GM10248 (cell line): ENCODE data around the gene XRCC5.

Experiments used
- CTCF ChIA-PET: fragments of 300-600 bp; sonication (Branson Sonifier 250); formaldehyde crosslinking; extraction: SDS; loops from one replicate; lab custom pipeline; 2021; ENCODE audit warnings: antibody characterized with exemption; lab: Yijun Ruan, JAX
- POLR2A ChIA-PET: fragments of 350-650 bp; sonication (Branson Sonifier 250); formaldehyde crosslinking; extraction: SDS; loops from one replicate; lab custom pipeline; 2020; ENCODE audit warnings: antibody characterized with exemption; lab: Yijun Ruan, JAX
- DNase-seq: peaks from one replicate; pipeline ENCODE4 v3.0.0; 2012; ENCODE audit errors: extremely low spot score
- TF ChIP-seq, protein P1 (sequence below): IDR thresholded peaks from 2 replicates; pipeline ENCODE4 v1.5.1; 2012; ENCODE audit warnings: mild to moderate bottlenecking, low read depth; ENCODE audit errors: extremely low read depth, missing control alignments, control extremely low read depth

XRCC5 gene

DNA sequence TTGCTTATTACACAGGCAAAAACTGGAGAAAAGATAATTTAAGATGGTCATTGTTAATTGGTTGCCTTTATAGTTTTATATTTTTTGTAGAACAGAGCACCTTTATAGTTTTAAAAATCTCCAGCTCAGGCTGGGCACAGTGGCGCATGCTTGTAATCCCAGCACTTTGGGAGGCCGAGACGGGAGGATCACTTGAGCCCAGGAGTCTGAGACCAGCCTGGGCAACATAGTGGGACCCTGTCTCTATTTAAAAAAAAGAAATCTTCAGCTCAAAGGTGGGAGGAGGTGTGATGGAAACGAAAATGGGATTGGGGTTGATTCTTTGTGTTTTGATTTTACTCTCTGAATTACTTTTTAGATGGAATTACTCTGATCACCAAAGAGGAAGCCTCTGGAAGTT, 85.4 kb downstream of the XRCC5 start:
- POLR2A ChIA-PET, result no interaction called here
- TF ChIP-seq, protein P1, sequence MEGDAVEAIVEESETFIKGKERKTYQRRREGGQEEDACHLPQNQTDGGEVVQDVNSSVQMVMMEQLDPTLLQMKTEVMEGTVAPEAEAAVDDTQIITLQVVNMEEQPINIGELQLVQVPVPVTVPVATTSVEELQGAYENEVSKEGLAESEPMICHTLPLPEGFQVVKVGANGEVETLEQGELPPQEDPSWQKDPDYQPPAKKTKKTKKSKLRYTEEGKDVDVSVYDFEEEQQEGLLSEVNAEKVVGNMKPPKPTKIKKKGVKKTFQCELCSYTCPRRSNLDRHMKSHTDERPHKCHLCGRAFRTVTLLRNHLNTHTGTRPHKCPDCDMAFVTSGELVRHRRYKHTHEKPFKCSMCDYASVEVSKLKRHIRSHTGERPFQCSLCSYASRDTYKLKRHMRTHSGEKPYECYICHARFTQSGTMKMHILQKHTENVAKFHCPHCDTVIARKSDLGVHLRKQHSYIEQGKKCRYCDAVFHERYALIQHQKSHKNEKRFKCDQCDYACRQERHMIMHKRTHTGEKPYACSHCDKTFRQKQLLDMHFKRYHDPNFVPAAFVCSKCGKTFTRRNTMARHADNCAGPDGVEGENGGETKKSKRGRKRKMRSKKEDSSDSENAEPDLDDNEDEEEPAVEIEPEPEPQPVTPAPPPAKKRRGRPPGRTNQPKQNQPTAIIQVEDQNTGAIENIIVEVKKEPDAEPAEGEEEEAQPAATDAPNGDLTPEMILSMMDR, result no peak

DNA sequence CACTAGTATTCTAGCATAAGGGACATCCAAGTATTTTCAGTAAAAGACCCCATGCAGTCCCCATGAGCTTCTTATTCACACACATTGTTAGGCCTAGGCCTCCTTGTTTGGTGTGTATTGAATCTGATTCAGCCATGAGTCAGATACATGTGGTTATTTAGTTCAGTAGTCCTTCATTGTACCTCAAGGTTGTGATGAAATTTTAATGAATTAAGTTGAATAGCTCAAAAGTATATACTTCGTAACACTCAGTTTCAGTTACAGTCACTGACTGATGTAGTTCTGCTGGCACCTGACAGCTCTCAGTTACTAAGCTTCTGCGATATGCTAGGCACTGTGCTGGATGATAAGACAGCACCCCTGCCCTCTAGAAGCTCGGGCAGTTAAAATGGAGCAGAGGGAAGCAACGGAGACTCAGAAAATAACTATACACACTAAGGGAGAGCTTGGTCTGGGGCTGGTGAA, 86.4 kb downstream of the XRCC5 start:
- TF ChIP-seq, protein P1, result no peak
- no peak for DNase-seq
- ChIA-PET CTCF (interaction anchor here (0.9 to 1.5 kb wide), 5 partner anchors 8 to 209 kb away, joined by 3 to 4 read pairs (median 3); no protein-coding TSS in a partner anchor), POLR2A (no interaction called here)

More for the DNA sequence above, 85.4 kb downstream of the XRCC5 start:
- DNase-seq, result no peak
- CTCF ChIA-PET, result interaction anchor here (1.2 to 1.5 kb wide), 4 partner anchors 10 to 111 kb away, joined by 3 to 6 read pairs (median 3); no protein-coding TSS in a partner anchor

DNA sequence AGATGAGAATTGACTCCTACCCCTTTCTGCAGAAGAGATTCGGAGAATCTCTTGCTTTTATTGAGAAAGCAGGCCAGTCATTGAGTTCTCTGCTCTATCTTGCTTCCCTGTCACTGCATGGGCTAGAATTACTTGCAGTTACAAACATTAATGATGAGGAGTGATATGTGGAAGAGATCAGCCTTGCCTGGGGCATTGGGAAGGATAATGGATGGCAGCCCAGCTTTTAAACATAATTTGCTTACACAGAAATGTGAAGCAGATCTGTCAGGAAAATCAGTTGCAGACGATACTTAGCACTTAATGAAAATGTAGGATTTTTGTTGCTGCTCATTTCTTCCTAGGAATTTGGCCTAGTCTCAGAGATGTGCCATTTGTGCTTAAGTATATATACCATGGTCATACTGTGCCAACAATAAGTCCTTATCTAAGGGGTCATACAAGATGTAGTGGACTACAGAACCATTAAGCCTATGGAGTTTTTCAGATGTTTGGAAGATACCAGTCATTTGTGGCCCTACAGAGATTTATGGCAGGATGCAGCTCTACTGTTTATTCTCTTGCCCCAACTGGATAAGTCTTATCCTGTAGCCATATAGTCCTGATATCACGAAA, 92.7 kb downstream of the XRCC5 start:
- TF ChIP-seq, protein P1, result no peak
- ChIA-PET POLR2A (no interaction called here), CTCF (interaction anchor here (0.7 to 1.1 kb wide), 2 partner anchors 13 to 21 kb away, joined by 3 read pairs; no protein-coding TSS in a partner anchor)
- no peak for DNase-seq

DNA sequence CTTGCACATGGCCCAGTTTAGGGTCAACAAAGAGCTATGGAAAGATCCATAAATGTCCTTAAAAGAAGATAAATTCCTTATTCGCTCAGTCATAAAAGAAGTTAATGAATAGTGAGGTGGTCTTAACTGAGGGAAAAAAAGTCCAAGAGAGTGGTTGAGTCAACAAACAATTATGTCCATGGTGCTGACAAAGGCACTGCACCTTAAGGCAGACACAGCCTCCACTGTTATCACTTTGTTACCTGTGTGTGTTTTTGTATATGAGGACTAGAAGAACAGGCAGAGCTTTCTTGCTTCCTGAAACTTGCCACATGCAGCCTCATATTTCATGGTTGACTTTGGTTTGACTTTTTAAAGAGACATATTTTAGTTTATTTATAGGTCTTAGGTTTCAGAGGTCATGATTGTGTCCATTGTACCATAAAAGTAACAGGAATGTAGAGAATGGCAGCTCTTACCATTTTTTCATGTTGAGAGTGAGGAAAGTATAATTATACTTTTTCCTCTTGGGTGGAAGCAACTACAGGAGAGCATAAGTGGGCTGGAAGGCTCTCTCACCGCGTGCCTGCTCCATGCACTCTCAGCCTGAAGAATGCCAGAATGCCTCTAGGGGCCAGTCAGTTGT, 93.6 kb downstream of the XRCC5 start:
- TF ChIP-seq, protein P1, result no peak
- ChIA-PET POLR2A (no interaction called here), CTCF (interaction anchor here (0.6 to 3.6 kb wide), 6 partner anchors 12 to 202 kb away, joined by 3 to 13 read pairs (median 3); no protein-coding TSS in a partner anchor)
- no peak for DNase-seq

DNA sequence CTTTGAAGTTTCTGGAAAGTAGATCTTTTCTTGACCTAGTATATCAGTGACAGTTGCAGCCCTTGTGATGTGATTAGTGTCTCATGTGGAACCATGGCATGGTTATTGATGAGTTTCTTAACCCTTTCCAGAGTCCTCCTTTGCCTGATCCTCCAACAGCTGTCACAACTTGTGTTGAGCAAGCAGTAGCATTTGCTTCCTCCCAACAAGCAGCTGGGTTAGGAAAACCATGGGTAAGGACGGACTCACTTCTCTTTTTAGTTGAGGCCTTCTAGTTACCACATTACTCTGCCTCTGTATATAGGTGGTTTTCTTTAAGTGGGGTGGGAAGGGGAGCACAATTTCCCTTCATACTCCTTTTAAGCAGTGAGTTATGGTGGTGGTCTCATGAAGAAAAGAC, 96.3 kb downstream of the XRCC5 start:
- CTCF ChIA-PET, result interaction anchor here (3.6 kb wide), 1 partner anchor 9 kb away, joined by 13 read pairs; no protein-coding TSS in a partner anchor
- POLR2A ChIA-PET, result no interaction called here
- TF ChIP-seq, protein P1, result no peak

DNA sequence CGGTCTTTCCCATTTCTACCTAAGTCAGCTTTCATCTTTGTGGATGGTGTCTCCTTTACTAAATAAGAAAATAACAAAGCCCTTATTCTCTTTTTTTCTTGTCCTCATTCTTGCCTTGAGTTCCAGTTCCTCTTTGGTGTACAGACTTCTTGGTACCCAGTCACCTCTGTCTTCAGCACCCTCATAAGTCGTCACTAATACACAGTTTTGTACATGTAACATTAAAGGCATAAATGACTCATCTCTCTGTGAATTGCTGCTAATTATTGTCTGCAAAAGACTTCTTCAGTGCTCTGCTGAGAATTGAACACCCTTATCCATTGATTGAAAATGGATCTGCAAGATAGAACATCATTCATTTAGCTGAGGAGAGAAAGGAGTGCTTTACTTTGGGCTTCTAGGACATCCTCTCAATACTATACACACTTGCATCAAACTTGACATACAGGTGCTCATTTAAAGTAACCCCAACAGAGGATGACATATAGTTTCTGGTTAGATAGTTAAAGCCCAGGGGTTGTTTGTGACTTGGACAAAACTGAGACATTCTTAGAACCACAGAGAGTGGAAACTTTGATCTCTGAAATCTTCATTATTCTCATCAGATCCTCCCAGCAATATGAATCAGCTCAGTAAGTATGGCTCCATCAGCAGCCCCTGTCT, 97.0 kb downstream of the XRCC5 start:
- peak; percentile 46 for DNase-seq
- TF ChIP-seq, protein P1, result no peak
- CTCF ChIA-PET, result interaction anchor here (3.6 kb wide), 1 partner anchor 8 kb away, joined by 13 read pairs; no protein-coding TSS in a partner anchor
- POLR2A ChIA-PET, result no interaction called here

More for the DNA sequence above, 96.3 kb downstream of the XRCC5 start:
- no peak for DNase-seq
